HEK293 (cell line): ENCODE measurements around the gene KRTAP5-1.
"Not testable (repeated sequence)": the region's sequence is repeated elsewhere in the genome, so short reads cannot be mapped to it uniquely, and the experiment has no call there.

Experiments
- FEZF1 ChIP-seq: fragments of 450-650 bp; formaldehyde crosslinking; IDR thresholded peaks from 2 replicates; pipeline ENCODE4 v1.5.1; 2016; ENCODE audit warnings: missing biosample characterization, missing genetic modification characterization
- KLF16 ChIP-seq: fragments of 450-650 bp; formaldehyde crosslinking; IDR thresholded peaks from 2 replicates; pipeline ENCODE4 v1.5.1; 2017; ENCODE audit warnings: missing biosample characterization, missing genetic modification characterization
- TCF7L2 ChIP-seq: IDR thresholded peaks from 2 replicates; pipeline ENCODE4 v1.6.1; 2011; ENCODE audit warnings: low read depth, mild to moderate bottlenecking, inconsistent platforms, low read length, moderate library complexity, borderline replicate concordance
- ZBTB7A ChIP-seq: fragments of 450-650 bp; formaldehyde crosslinking; IDR thresholded peaks from 2 replicates; pipeline ENCODE4 v1.5.1; 2016; ENCODE audit warnings: low read depth, missing biosample characterization, missing genetic modification characterization
- ZFP3 ChIP-seq: fragments of 450-650 bp; formaldehyde crosslinking; IDR thresholded peaks from 2 replicates; pipeline ENCODE4 v1.5.1; 2016; ENCODE audit warnings: low read depth, missing biosample characterization, missing genetic modification characterization
- ZNF10 ChIP-seq: fragments of 450-650 bp; formaldehyde crosslinking; IDR thresholded peaks from 2 replicates; pipeline ENCODE4 v1.5.1; 2017; ENCODE audit warnings: missing biosample characterization, missing genetic modification characterization
- ZNF391 ChIP-seq: fragments of 450-650 bp; formaldehyde crosslinking; IDR thresholded peaks from 2 replicates; pipeline ENCODE4 v1.5.1; 2016; ENCODE audit warnings: low read depth, missing biosample characterization, missing genetic modification characterization, borderline replicate concordance
- TF ChIP-seq, protein P1 (sequence below): fragments of 450-650 bp; formaldehyde crosslinking; IDR thresholded peaks from 2 replicates; pipeline ENCODE4 v1.5.1; 2016; ENCODE audit warnings: missing biosample characterization, missing genetic modification characterization
- TF ChIP-seq, protein P2 (sequence below): fragments of 450-650 bp; formaldehyde crosslinking; IDR thresholded peaks from 2 replicates; pipeline ENCODE4 v1.5.1; 2016; ENCODE audit warnings: missing biosample characterization, missing genetic modification characterization
- TF ChIP-seq, protein P3 (sequence below): fragments of 450-650 bp; formaldehyde crosslinking; IDR thresholded peaks from 2 replicates; pipeline ENCODE4 v1.5.1; 2016; ENCODE audit warnings: missing biosample characterization, missing genetic modification characterization

DNA sequence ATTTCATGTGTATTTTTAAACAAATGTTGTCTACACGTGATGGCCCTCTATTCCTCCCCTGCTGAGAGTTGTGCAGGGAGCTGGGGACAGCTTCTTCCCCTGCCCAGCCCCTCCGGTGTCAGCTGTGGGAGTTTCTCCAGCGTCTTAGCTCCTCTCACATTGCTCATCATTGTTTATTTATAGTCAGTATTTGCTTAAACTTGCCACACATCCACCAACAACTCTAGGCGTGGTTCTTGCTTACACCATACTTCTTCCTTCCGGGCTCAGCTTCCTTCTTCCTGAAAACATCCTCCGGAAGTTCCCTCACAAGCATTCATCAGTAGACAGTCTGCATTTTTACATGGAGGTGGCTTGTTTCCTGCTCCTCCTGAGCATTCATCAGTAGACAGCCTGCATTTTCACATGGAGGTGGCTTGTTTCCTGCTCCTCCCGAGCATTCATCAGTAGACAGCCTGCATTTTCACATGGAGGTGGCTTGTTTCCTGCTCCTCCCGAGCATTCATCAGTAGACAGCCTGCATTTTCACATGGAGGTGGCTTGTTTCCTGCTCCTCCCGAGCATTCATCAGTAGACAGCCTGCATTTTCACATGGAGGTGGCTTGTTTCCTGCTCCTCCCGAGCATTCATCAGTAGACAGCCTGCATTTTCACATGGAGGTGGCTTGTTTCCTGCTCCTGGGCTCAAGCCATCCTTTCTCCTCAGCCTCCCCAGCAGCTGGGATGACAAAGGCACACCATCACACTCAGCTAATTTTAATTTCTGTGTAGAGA lies 4.3 kb upstream of the KRTAP5-1 start:
- not testable (repeated sequence) for TF ChIP-seq KLF16 (tag by site-specific recombination); ZNF391; ZNF10 (tag by site-specific recombination); ZFP3 (tag by site-specific recombination); TCF7L2; FEZF1 (tag by site-specific recombination); ZBTB7A (tag by site-specific recombination)
- TF ChIP-seq, protein P1, sequence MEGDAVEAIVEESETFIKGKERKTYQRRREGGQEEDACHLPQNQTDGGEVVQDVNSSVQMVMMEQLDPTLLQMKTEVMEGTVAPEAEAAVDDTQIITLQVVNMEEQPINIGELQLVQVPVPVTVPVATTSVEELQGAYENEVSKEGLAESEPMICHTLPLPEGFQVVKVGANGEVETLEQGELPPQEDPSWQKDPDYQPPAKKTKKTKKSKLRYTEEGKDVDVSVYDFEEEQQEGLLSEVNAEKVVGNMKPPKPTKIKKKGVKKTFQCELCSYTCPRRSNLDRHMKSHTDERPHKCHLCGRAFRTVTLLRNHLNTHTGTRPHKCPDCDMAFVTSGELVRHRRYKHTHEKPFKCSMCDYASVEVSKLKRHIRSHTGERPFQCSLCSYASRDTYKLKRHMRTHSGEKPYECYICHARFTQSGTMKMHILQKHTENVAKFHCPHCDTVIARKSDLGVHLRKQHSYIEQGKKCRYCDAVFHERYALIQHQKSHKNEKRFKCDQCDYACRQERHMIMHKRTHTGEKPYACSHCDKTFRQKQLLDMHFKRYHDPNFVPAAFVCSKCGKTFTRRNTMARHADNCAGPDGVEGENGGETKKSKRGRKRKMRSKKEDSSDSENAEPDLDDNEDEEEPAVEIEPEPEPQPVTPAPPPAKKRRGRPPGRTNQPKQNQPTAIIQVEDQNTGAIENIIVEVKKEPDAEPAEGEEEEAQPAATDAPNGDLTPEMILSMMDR (tag by site-specific recombination), result not testable (repeated sequence)
- TF ChIP-seq, protein P2, sequence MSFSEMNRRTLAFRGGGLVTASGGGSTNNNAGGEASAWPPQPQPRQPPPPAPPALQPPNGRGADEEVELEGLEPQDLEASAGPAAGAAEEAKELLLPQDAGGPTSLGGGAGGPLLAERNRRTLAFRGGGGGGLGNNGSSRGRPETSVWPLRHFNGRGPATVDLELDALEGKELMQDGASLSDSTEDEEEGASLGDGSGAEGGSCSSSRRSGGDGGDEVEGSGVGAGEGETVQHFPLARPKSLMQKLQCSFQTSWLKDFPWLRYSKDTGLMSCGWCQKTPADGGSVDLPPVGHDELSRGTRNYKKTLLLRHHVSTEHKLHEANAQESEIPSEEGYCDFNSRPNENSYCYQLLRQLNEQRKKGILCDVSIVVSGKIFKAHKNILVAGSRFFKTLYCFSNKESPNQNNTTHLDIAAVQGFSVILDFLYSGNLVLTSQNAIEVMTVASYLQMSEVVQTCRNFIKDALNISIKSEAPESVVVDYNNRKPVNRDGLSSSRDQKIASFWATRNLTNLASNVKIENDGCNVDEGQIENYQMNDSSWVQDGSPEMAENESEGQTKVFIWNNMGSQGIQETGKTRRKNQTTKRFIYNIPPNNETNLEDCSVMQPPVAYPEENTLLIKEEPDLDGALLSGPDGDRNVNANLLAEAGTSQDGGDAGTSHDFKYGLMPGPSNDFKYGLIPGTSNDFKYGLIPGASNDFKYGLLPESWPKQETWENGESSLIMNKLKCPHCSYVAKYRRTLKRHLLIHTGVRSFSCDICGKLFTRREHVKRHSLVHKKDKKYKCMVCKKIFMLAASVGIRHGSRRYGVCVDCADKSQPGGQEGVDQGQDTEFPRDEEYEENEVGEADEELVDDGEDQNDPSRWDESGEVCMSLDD (tag by site-specific recombination), result not testable (repeated sequence)
- TF ChIP-seq, protein P3, sequence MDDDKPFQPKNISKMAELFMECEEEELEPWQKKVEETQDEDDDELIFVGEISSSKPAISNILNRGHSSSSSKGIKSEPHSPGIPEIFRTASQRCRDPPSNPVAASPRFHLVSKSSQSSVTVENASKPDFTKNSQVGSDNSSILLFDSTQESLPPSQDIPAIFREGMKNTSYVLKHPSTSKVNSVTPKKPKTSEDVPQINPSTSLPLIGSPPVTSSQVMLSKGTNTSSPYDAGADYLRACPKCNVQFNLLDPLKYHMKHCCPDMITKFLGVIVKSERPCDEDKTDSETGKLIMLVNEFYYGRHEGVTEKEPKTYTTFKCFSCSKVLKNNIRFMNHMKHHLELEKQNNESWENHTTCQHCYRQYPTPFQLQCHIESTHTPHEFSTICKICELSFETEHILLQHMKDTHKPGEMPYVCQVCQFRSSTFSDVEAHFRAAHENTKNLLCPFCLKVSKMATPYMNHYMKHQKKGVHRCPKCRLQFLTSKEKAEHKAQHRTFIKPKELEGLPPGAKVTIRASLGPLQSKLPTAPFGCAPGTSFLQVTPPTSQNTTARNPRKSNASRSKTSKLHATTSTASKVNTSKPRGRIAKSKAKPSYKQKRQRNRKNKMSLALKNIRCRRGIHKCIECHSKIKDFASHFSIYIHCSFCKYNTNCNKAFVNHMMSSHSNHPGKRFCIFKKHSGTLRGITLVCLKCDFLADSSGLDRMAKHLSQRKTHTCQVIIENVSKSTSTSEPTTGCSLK (tag by site-specific recombination), result not testable (repeated sequence)
